Measurements from ENCODE around the gene ADD3.

DNA sequence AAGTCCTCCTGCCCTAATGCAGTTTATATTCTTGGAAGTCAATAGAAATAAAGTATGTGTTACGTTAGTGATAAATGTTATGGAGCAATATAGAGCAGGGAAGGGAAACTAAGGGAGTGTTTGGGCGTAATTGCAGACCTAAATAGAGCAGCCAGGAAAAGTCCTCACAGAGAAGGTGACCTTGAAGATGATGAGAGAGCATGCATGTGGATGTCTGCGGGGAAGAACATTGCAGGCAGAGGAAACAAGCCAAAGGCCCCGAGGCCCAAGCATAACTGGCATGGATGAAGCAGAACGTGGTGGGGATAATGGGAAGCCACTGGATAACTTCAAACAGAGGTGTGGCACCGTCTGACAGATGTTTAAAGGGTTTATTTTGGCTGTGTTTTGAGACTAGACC is 12.5 kb downstream of the ADD3 start:
- TF ChIP-seq, protein P1, sequence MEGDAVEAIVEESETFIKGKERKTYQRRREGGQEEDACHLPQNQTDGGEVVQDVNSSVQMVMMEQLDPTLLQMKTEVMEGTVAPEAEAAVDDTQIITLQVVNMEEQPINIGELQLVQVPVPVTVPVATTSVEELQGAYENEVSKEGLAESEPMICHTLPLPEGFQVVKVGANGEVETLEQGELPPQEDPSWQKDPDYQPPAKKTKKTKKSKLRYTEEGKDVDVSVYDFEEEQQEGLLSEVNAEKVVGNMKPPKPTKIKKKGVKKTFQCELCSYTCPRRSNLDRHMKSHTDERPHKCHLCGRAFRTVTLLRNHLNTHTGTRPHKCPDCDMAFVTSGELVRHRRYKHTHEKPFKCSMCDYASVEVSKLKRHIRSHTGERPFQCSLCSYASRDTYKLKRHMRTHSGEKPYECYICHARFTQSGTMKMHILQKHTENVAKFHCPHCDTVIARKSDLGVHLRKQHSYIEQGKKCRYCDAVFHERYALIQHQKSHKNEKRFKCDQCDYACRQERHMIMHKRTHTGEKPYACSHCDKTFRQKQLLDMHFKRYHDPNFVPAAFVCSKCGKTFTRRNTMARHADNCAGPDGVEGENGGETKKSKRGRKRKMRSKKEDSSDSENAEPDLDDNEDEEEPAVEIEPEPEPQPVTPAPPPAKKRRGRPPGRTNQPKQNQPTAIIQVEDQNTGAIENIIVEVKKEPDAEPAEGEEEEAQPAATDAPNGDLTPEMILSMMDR (IDR thresholded peaks at IDR 0.05; ENCODE audit: low read depth, low read length, missing input control): no peak
- TF ChIP-seq HNF4G (IDR thresholded peaks at IDR 0.05): no peak
- TF ChIP-seq GABPA (IDR thresholded peaks at IDR 0.05 in 1 of 2, conservative IDR thresholded peaks at IDR 0.05 in 1 of 2): no peak
- no peak for TF ChIP-seq FOXA2 (IDR thresholded peaks at IDR 0.05)
- no peak for TF ChIP-seq TAF1 (conservative IDR thresholded peaks at IDR 0.05)
- TF ChIP-seq, protein P2, sequence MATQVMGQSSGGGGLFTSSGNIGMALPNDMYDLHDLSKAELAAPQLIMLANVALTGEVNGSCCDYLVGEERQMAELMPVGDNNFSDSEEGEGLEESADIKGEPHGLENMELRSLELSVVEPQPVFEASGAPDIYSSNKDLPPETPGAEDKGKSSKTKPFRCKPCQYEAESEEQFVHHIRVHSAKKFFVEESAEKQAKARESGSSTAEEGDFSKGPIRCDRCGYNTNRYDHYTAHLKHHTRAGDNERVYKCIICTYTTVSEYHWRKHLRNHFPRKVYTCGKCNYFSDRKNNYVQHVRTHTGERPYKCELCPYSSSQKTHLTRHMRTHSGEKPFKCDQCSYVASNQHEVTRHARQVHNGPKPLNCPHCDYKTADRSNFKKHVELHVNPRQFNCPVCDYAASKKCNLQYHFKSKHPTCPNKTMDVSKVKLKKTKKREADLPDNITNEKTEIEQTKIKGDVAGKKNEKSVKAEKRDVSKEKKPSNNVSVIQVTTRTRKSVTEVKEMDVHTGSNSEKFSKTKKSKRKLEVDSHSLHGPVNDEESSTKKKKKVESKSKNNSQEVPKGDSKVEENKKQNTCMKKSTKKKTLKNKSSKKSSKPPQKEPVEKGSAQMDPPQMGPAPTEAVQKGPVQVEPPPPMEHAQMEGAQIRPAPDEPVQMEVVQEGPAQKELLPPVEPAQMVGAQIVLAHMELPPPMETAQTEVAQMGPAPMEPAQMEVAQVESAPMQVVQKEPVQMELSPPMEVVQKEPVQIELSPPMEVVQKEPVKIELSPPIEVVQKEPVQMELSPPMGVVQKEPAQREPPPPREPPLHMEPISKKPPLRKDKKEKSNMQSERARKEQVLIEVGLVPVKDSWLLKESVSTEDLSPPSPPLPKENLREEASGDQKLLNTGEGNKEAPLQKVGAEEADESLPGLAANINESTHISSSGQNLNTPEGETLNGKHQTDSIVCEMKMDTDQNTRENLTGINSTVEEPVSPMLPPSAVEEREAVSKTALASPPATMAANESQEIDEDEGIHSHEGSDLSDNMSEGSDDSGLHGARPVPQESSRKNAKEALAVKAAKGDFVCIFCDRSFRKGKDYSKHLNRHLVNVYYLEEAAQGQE (IDR thresholded peaks at IDR 0.05): no peak
- no peak for TF ChIP-seq JUND (IDR thresholded peaks at IDR 0.05)
- TF ChIP-seq EGR1 (IDR thresholded peaks at IDR 0.05; ENCODE audit: low read depth in 2 of 2): no peak
- no peak for TF ChIP-seq YY1 (IDR thresholded peaks at IDR 0.05)
- TF ChIP-seq, protein P3, sequence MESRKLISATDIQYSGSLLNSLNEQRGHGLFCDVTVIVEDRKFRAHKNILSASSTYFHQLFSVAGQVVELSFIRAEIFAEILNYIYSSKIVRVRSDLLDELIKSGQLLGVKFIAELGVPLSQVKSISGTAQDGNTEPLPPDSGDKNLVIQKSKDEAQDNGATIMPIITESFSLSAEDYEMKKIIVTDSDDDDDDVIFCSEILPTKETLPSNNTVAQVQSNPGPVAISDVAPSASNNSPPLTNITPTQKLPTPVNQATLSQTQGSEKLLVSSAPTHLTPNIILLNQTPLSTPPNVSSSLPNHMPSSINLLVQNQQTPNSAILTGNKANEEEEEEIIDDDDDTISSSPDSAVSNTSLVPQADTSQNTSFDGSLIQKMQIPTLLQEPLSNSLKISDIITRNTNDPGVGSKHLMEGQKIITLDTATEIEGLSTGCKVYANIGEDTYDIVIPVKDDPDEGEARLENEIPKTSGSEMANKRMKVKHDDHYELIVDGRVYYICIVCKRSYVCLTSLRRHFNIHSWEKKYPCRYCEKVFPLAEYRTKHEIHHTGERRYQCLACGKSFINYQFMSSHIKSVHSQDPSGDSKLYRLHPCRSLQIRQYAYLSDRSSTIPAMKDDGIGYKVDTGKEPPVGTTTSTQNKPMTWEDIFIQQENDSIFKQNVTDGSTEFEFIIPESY (IDR thresholded peaks at IDR 0.05): no peak
